Stimulated activated CD4-positive, alpha-beta T cell treated with anti-CD3 and anti-CD28 coated beads, Interleukin-4, amount 100 ng/mL, for 4 hours (primary cell): ENCODE results near the gene SMC2.

Experiments
- DNase-seq, 2 experiments: peaks; one replicate each; pipeline ENCODE4 v3.0.0-alpha.2; 2020

The SMC2 gene

DNA sequence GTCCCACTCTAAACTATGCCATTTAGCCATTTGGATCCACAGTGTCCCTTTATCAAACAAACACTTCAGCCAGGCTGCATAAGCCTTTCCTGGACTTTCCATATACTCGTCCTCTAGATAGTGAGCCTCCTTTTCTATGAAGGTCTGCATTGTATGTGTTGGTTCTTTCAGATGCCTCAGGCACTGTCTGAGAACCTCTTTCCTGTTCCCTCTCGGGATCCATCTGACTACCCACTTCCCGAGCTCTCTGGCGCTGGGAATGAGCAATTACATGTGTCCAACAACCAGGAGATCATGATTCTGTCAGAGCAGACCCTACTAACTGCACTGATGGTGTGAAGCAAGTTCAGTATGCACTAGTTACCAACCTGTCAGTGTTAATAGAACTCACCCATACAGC, 14.2 kb downstream of the SMC2 start:
- DNase-seq: no peak

DNA sequence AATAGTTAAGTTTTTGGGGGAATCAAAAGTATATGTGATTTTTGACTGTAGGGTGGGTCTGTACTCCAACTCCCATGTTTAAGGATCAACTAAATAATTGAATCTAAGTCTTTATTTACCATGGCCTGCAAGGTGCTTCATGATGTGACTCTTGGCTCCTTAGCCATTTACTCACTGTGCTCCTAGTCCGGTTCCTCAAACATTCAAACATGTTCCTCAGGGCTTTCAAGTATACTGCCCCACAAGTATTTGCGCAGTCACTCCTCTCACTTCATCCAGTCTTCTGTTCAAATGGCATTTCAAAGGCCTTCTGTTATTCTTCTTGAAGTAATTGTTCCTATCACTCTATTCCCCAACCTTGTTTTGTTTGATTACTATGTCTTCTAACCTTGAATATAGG, 16.4 kb downstream of the SMC2 start:
- DNase-seq: no peak

DNA sequence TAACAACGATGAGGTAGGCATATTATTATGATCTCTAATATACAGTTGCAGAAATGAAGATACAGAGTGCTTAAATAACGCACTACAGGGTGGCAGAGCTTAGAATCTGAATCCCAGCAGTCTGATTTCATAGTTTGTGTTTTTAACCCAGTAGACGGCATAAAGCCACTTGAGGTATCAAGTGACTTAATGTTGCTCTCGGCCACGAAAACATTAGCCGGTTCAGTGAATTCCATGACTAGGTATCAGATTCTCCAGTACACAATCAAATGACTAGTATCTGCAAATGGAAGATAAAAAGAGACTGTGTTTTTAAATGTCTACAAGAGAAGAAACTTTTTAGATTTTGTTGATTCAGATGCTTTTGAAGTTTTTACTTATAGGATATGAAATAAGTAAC, 24.8 kb downstream of the SMC2 start:
- DNase-seq: no peak

DNA sequence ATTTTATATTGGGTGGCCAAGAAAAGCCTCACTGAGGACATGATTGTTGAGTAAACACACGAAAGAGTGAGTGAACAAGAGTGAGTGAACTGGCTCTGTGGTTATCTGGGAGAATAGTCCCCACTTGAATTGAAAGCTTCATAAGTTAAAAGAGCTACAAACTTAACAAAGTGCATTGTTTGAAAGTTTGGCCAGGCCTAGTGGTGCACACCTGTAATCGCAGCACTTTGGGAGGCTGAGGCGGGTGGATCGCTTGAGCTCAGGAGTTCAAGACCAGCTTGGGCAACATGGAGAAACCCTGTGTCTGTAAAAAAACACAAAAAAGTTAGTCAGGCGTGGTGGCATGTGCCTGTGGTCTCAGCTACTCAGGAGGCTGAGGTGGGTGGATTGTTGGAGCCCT, 26.9 kb downstream of the SMC2 start:
- DNase-seq: no peak

DNA sequence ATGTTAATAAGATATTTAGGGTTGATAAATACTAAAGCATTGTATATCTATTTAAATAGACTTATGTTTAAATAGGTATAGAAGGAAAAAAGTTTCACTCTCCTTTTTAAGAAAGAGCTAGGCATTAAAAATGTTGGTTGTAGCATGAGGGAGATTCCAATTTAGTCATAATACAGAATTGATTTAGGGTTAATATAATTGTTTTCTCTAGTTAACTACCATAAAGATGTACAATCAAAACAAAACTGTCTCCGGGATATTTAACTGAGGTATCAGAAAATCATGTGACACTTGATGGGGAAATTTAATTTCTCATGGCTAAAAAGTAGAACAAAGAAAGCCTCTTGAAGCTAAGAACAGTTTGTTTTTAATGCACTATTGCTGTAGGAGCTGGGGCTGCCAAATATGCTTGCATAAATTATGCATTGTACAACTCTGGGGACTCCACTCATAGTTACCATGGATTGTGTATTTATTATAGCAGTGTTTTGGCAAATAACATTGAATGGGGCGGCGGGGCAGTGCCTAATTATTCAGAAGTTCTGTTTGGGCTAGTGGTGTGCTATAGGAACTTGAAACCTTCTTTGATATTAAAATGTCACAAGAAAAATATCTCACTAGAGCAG, 44.2 kb downstream of the SMC2 start:
- no peak for DNase-seq

DNA sequence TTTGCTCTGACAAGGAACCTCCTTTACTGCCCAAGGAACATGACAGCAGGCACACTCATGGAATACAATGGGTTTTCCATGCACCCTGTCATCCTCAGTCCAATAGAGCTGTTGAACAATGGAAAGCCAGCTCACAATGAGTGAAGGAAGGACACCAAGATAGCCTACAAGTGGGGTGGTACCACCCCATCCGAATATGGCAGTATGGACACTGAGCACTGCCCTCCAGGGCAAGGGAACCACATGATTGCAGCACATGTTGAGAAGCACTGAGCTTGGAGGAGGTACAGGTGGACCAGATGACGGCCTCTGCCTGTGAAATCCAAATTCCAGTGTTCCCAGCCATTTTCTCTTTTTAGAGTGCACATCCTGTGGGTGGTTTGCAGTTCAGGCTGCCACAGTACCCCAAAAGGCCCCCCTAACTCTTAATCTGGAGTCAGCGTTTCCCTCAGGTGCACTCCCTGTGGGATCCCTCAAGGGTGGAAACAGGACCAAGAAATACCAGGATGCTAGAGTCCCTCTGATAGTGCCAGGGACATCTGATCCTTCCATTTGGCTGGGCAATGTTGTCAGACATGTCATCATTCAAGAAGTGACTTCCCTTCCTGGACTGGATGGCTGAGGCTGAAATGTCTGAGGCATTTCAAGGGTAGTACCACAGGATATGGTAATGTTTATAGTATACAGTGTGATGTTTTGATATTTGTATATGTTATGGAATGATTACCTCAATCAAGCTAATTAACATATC, 48.9 kb downstream of the SMC2 start:
- DNase-seq: no peak

DNA sequence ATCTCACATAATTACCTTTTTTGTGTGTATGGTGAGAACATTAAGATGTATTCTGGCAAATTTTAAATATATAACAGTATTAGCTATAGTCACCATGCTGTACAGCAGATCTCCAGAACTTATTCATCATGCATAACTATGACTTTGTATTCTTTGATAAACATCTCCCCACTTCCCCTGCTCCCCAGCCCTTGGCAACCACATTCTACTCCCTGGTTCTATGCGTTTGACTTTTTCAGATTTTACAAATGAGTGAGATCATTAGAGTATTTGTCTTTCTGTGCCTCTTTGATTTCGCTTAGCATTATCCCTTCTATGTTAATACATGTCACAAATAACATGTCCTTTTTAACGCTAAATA, 49.4 kb downstream of the SMC2 start:
- DNase-seq: no peak

DNA sequence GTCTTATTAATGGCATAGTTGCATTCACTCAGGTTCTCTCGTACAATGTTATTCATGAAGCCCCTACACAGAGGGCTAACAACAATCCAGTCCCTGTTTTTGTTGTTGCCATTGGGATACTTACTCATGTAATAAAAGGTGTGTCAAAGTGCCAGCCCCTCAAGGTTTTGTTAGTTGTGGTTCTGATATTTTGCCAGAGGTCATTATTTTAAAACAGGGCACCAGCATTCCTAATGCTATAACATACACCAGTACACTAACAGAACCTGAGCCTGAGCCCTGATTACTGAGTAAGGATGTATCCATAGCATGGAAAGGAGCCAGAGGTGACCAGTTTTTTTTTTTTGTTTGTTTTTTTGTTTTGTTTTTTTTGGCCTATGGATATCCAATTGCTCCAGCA, 50.2 kb downstream of the SMC2 start:
- no peak for DNase-seq

DNA sequence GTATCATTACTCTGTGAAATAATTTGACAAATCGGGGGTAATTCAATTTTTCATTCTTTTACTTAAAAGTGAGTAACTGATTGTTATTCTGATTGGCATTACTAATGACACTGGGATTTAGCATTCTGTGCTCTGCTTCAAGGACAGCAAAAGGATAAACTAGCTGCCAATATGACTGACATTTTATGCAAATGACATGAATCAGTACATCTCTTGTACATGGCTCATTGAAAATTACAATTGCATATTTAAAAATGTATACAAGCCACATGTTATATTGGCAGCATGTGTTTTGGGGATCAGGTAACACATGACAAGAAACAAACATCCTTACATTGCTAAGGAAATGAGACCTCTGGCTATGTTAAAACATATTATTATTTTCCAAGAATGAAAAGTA, 79.0 kb downstream of the SMC2 start:
- no peak for DNase-seq

DNA sequence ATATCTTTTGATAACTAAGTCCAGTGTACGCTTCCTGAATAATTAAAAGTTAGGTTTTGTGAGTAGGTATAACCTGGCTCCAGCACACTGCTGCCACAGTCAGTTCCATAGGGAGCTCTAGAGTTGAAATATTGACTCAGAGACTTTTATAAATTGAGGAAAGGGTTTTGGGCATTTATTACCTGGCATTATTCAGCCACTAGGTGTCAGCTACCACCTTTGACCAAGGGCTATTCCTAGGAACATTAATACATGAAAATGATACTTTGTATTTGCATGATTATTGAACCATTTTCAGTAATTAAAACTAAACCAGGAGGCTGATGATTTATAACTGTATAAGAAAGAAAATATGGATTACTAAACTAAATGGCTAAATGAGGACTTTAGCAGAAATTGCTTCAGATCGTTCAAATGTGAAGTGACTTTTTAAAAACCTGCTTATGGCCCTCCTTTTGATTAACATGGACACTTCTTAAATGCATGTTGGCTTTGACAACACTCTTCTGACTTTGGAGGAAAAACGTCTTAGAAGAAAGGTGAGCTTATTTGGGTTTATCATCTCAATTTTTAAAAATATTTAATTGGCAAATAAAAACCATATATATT, 83.0 kb downstream of the SMC2 start:
- no peak for DNase-seq

DNA sequence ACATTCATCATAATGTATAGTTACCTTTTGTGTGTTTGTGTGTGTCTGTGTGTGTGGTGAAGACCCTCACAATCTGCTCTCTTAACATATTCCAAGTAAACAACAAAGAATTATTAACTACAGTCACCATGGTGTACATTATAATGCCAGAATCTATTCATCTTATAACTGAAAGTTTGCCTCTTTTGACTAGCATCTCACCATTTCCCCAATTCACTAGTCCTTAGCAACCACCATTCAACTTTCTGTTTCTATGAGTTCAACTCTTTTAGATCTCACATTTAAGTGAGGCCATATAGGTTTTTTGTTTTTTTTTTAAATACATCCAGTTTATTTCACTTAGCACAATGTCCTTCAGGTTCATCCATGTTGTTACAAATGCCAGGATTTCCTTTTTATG, 83.6 kb downstream of the SMC2 start:
- no peak for DNase-seq
